ENCODE results near the gene FAM120A. TPM values are rescaled to one million over a fixed set of nuclear protein-coding genes. Genes with fewer than 3 reads are reported as not detected.

The FAM120A gene
- total RNA-seq, 2 experiments from 2014 or later, result 116 to 117 TPM

- Mint-ChIP-seq H3K27me3 (no peaks in the 10 kb centered on the region), H3K4me1 (peaks cover 32% of the 10 kb centered on the region), H3K36me3 (no peaks in the 10 kb centered on the region), H3K9me3 (no peaks in the 10 kb centered on the region), H3K4me3 (no peak overlapping the region), H3K27ac (no peak overlapping the region)
- POLR2A ChIA-PET, result no interaction called here
- ATAC-seq (ENCODE audit: low read depth) (no peak), DNase-seq (peak; percentile 7)
These were observed 144.9 kb downstream of the FAM120A start for GRCh38 chr9:93596399-93596798.

DNA sequence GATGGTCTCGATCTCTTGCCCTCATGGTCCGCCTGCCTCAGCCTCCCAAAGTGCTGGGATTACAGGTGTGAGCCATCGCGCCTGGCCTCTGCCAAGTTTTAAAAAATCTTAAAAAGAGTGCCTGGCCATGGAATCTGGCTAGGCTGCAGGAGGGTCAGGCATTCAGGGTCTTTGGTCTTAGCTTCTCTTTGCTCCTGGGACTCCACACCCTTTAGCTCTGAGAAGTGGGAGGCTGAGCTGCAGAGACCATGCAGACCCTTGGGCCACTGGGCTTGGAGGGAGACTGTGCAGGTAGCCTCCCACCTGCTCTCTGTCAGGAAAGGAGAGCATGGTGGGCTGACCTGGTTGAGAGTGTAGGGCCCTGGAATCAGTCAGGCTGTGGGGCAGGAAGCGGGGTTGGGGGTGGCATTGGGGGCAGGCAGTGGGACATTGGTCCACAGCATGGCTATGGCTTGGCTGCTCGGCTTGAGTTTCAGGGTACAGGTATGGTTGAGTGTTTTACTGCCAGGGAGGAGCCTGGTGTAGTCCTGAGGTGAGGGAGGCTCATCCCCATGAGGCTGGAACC is 145.7 kb downstream of the FAM120A start:
- no peak overlapping the region for H3K4me3 Mint-ChIP-seq
- H3K4me1 Mint-ChIP-seq, result peaks cover 33% of the 10 kb centered on the region
- ATAC-seq (ENCODE audit: low read depth), result no peak

GRCh38 chr9:93597871-93598646 is 146.6 kb downstream of the FAM120A start:
- H3K4me3 Mint-ChIP-seq, result no peak overlapping the region
- DNase-seq (peak; percentile 22), ATAC-seq (ENCODE audit: low read depth) (no peak)
- no peaks in the 10 kb centered on the region for H3K27me3 Mint-ChIP-seq
- no peaks in the 10 kb centered on the region for H3K36me3 Mint-ChIP-seq
- POLR2A ChIA-PET, result interaction anchor here (0.6 kb wide), 1 partner anchor 38 kb away, joined by 3 read pairs; no protein-coding TSS in a partner anchor
- H3K27ac Mint-ChIP-seq, result no peak overlapping the region
- H3K9me3 Mint-ChIP-seq, result no peaks in the 10 kb centered on the region
- peaks cover 29% of the 10 kb centered on the region for H3K4me1 Mint-ChIP-seq

More for the DNA sequence above, 145.7 kb downstream of the FAM120A start:
- H3K27ac Mint-ChIP-seq, result no peak overlapping the region
- no peaks in the 10 kb centered on the region for H3K9me3 Mint-ChIP-seq
- DNase-seq, result peak; percentile 10
- H3K36me3 Mint-ChIP-seq, result no peaks in the 10 kb centered on the region
- no peaks in the 10 kb centered on the region for H3K27me3 Mint-ChIP-seq
- POLR2A ChIA-PET, result no interaction called here

- peak; percentile 24 for DNase-seq
- peak; percentile 63 for ATAC-seq (ENCODE audit: low read depth)
- POLR2A ChIA-PET, result interaction anchor here (0.6 to 1.3 kb wide), 3 partner anchors 10 to 38 kb away, joined by 3 to 4 read pairs (median 3); no protein-coding TSS in a partner anchor
- Mint-ChIP-seq H3K4me1 (peaks cover 29% of the 10 kb centered on the region), H3K36me3 (no peaks in the 10 kb centered on the region), H3K9me3 (no peaks in the 10 kb centered on the region), H3K27me3 (no peaks in the 10 kb centered on the region), H3K27ac (peak overlapping the region; percentile 61), H3K4me3 (no peak overlapping the region)
These were observed 147.3 kb downstream of the FAM120A start for GRCh38 chr9:93598647-93599241.

DNA sequence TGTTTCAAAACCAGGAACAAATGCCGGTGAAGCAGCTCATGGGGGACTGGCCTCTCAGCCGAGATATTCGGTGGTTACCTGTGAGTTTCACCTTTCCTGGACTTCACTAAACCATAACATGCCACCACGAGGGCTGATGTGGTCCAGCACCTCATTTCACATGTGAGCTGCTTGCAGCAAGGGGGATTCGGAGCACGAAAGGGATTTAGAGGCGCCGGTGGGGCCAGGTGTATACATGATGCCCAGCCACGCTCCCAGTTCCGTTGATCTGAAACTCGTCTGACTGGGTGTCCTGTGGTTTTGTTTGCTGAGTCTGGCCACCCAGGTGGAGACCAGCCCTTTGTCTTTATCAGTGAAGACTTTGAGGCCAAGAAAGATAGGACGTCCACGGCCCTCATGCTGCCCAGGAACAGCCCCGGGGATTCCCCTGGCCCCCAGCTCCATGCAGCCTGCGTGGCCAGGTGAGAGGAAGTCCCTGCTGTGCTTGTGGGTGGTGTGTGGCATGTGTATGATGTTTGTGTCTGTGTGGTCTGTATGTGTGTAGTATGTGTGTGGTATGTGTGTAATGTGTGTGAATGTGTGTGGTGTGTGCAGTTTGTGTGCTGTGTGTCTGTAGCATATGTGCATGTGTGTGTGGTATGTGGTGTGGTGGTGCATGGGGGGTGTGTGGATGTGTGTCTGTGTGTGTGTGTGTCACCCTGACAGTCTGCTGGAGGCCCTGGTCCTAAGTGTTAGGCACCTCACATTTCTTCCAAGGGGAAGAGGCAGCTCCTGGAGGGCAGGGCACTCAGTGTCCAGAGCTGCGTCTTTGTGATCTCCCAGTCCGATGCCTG is 148.3 kb downstream of the FAM120A start:
- DNase-seq (no peak), ATAC-seq (ENCODE audit: low read depth) (peak; percentile 43)
- Mint-ChIP-seq H3K4me1 (peaks cover 29% of the 10 kb centered on the region), H3K27ac (peak overlapping the region; percentile 11), H3K4me3 (no peak overlapping the region), H3K9me3 (no peaks in the 10 kb centered on the region), H3K36me3 (no peaks in the 10 kb centered on the region), H3K27me3 (no peaks in the 10 kb centered on the region)
- POLR2A ChIA-PET, result interaction anchor here (1.3 kb wide), 2 partner anchors 11 to 33 kb away, joined by 3 to 4 read pairs; no protein-coding TSS in a partner anchor

GRCh38 chr9:93600504-93600903 is 149.0 kb downstream of the FAM120A start:
- POLR2A ChIA-PET, result interaction anchor here (1.3 kb wide), 1 partner anchor 34 kb away, joined by 3 read pairs; no protein-coding TSS in a partner anchor
- H3K36me3 Mint-ChIP-seq, result peaks cover 2% of the 10 kb centered on the region
- no peak for ATAC-seq (ENCODE audit: low read depth)

DNA sequence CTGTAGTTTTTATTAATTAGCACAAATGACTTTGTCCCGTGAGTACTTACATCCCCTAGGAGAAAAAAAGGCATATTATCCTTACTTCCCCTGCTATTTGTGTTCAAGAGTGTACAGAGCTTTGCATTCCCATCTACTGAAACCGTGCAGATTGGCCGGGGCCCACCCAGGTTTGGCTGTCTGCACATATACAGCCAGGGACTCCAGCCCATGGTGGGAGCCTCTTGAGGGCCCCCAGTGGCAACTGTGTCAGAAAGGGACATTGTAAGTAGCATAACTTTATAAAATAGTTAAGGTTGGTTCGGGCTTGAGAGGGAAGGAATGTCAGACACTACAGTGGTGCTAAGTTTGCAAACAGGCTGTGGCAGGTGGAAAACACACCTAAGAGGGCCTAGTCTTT is 149.6 kb downstream of the FAM120A start:
- peaks cover 29% of the 10 kb centered on the region for H3K4me1 Mint-ChIP-seq
- H3K4me3 Mint-ChIP-seq, result no peak overlapping the region
- no peak overlapping the region for H3K27ac Mint-ChIP-seq

More at GRCh38 chr9:93600504-93600903, 149.0 kb downstream of the FAM120A start:
- peak overlapping the region; percentile 11 for H3K27ac Mint-ChIP-seq
- peaks cover 29% of the 10 kb centered on the region for H3K4me1 Mint-ChIP-seq
- no peaks in the 10 kb centered on the region for H3K27me3 Mint-ChIP-seq
- DNase-seq, result no peak
- no peak overlapping the region for H3K4me3 Mint-ChIP-seq
- H3K9me3 Mint-ChIP-seq, result peaks cover 2% of the 10 kb centered on the region

DNA sequence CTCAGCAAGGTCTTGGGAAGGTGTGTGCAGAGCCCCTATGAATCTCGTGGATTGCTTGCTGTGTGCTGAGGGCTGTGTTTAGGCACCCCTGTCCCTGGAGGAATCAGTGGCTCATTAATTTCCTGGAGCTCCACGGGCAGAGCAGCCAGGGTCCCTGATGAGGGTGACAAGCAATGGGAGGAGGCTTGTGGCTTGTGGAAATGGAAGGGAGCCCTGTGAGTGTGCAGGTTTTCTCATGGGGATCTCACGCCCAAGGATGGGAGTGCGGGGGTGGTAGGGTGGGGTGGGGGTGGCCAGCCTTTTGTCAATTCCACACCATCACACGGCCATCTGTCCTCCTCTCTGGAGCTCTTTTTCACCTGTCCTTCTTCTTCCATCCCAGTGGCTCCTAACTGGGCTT is 150.2 kb downstream of the FAM120A start:
- Mint-ChIP-seq H3K9me3 (peaks cover 6% of the 10 kb centered on the region), H3K4me3 (no peak overlapping the region), H3K27ac (no peak overlapping the region), H3K27me3 (no peaks in the 10 kb centered on the region), H3K36me3 (peaks cover 9% of the 10 kb centered on the region), H3K4me1 (peaks cover 32% of the 10 kb centered on the region)
- DNase-seq, result no peak
- POLR2A ChIA-PET, result no interaction called here
- no peak for ATAC-seq (ENCODE audit: low read depth)

More for the DNA sequence above, 149.6 kb downstream of the FAM120A start:
- H3K27me3 Mint-ChIP-seq, result no peaks in the 10 kb centered on the region
- ATAC-seq (ENCODE audit: low read depth) (no peak), DNase-seq (no peak)
- peaks cover 2% of the 10 kb centered on the region for H3K36me3 Mint-ChIP-seq
- POLR2A ChIA-PET, result no interaction called here
- peaks cover 4% of the 10 kb centered on the region for H3K9me3 Mint-ChIP-seq

GRCh38 chr9:93603011-93603410 is 151.5 kb downstream of the FAM120A start:
- POLR2A ChIA-PET, result no interaction called here
- Mint-ChIP-seq H3K27ac (no peak overlapping the region), H3K4me1 (peaks cover 29% of the 10 kb centered on the region), H3K4me3 (no peak overlapping the region), H3K27me3 (no peaks in the 10 kb centered on the region), H3K9me3 (peaks cover 12% of the 10 kb centered on the region), H3K36me3 (peaks cover 16% of the 10 kb centered on the region)
- DNase-seq (no peak), ATAC-seq (ENCODE audit: low read depth) (no peak)

- Mint-ChIP-seq H3K27me3 (no peaks in the 10 kb centered on the region), H3K4me1 (peaks cover 24% of the 10 kb centered on the region), H3K36me3 (peaks cover 17% of the 10 kb centered on the region), H3K4me3 (no peak overlapping the region), H3K9me3 (peaks cover 17% of the 10 kb centered on the region), H3K27ac (no peak overlapping the region)
- ATAC-seq (ENCODE audit: low read depth), result no peak
- DNase-seq, result no peak
- POLR2A ChIA-PET, result no interaction called here
These were observed 152.4 kb downstream of the FAM120A start for GRCh38 chr9:93603906-93604326.

DNA sequence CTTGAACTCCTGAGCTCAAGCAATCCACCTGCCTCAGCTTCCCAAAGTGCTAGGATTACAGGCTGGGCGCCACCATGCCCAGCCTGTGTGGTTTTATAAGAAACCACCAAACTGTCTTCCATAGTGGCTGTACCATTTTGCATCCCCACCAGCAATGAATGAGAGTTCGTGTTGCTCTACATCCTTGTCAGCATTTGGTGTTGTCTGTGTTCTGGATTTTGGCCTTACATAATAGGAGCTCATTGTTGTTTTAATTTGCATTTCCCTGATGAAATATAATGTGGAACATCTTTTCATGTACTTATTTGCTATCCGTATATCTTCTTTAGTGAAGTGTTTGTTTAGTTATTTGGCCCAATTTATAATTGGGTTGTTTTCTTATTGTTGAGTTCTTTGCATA is 154.7 kb downstream of the FAM120A start:
- H3K9me3 Mint-ChIP-seq, result peaks cover 26% of the 10 kb centered on the region
- POLR2A ChIA-PET, result no interaction called here
- H3K4me3 Mint-ChIP-seq, result no peak overlapping the region
- peaks cover 28% of the 10 kb centered on the region for H3K36me3 Mint-ChIP-seq
- H3K4me1 Mint-ChIP-seq, result peaks cover 8% of the 10 kb centered on the region
- no peak overlapping the region for H3K27ac Mint-ChIP-seq
- ATAC-seq (ENCODE audit: low read depth), result no peak
- H3K27me3 Mint-ChIP-seq, result no peaks in the 10 kb centered on the region
- DNase-seq, result no peak

- no peak for ATAC-seq (ENCODE audit: low read depth)
- POLR2A ChIA-PET, result no interaction called here
- Mint-ChIP-seq H3K27ac (no peak overlapping the region), H3K4me1 (peaks cover 7% of the 10 kb centered on the region), H3K36me3 (peaks cover 28% of the 10 kb centered on the region), H3K27me3 (no peaks in the 10 kb centered on the region), H3K9me3 (peaks cover 26% of the 10 kb centered on the region), H3K4me3 (no peak overlapping the region)
- no peak for DNase-seq
These were observed 158.7 kb downstream of the FAM120A start for GRCh38 chr9:93610206-93610605.
